ENCODE results near the gene SOX5.

DNA sequence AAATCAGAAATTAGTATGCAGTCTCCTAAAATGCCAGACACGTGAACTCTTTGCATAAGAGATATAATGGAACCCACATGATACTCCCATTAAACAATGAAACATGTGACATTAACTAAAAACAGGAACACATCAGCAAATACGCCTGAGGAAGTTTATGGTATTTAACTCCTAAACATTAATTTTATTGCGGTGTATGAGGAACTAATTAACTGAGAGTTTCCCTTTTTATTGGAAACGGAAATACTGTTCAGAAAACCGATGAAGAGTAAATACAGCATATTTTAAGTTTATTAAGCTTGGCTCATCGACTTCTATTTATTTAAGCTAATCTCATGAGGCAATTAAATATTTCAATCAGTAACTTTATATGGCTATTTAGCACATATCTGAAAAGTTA, 290.3 kb downstream of the SOX5 start:
- no peak for TF ChIP-seq SP1 (IDR thresholded peaks at IDR 0.05)
- no peak for TF ChIP-seq L3MBTL2 (conservative IDR thresholded peaks at IDR 0.05)
- no peak for TF ChIP-seq ZNF384 (IDR thresholded peaks at IDR 0.05)
- no peak for TF ChIP-seq FOXM1 (IDR thresholded peaks at IDR 0.05; ENCODE audit: borderline replicate concordance)
- no peak for TF ChIP-seq SUZ12 (IDR thresholded peaks at IDR 0.05)
- no peak for TF ChIP-seq CTBP1 (IDR thresholded peaks at IDR 0.05; ENCODE audit: borderline replicate concordance)
- TF ChIP-seq ELF4 (IDR thresholded peaks at IDR 0.05): no peak
- TF ChIP-seq FOXK2 (IDR thresholded peaks at IDR 0.05): no peak
- TF ChIP-seq, protein P1, sequence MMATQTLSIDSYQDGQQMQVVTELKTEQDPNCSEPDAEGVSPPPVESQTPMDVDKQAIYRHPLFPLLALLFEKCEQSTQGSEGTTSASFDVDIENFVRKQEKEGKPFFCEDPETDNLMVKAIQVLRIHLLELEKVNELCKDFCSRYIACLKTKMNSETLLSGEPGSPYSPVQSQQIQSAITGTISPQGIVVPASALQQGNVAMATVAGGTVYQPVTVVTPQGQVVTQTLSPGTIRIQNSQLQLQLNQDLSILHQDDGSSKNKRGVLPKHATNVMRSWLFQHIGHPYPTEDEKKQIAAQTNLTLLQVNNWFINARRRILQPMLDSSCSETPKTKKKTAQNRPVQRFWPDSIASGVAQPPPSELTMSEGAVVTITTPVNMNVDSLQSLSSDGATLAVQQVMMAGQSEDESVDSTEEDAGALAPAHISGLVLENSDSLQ (IDR thresholded peaks at IDR 0.05): no peak
- no peak for TF ChIP-seq NFRKB (IDR thresholded peaks at IDR 0.05)
- no peak for TF ChIP-seq ARNT (IDR thresholded peaks at IDR 0.05)
- TF ChIP-seq BHLHE40 (IDR thresholded peaks at IDR 0.05; ENCODE audit: borderline replicate concordance): no peak
- TF ChIP-seq TARDBP (IDR thresholded peaks at IDR 0.05): no peak
- TF ChIP-seq LEF1 (IDR thresholded peaks at IDR 0.05; ENCODE audit: borderline replicate concordance): no peak
